Neural cell (in vitro differentiated cells): Measurements from ENCODE around the gene TSPAN1. TPM values are rescaled to one million over a fixed set of nuclear protein-coding genes. Genes with fewer than 3 reads are reported as not detected.

Source experiments
- H2AFZ ChIP-seq: fragments of 200-600, 300-800 bp; sonication (generic), shearing (Covaris generic); 2 replicates; pipeline ENCODE4 v1.6.0; 2014; ENCODE audit warnings: low read depth, mild to moderate bottlenecking, antibody characterized with exemption, low read length, moderate library complexity
- H3F3A ChIP-seq: fragments of 200-600 bp; shearing (Covaris generic); 2 replicates; pipeline ENCODE4 v1.6.1; 2016; ENCODE audit warnings: mild to moderate bottlenecking, moderate library complexity, mixed read lengths, antibody characterized with exemption, low read length; ENCODE audit not compliant: insufficient read depth, poor library complexity, severe bottlenecking
- H3K27ac ChIP-seq: fragments of 200-600, 300-800 bp; sonication (generic), shearing (Covaris generic); 2 replicates; pipeline ENCODE4 v1.5.1; 2014; ENCODE audit warnings: mild to moderate bottlenecking, low read length, moderate library complexity
- H3K27me3 ChIP-seq: fragments of 300-800, 200-600 bp; sonication (generic), shearing (Covaris generic); 2 replicates; pipeline ENCODE4 v1.6.0; 2014; ENCODE audit warnings: mild to moderate bottlenecking, low read depth, low read length, moderate library complexity; ENCODE audit not compliant: insufficient read depth
- H3K36me3 ChIP-seq: fragments of 300-800, 200-600 bp; sonication (generic), shearing (Covaris generic); 2 replicates; pipeline ENCODE4 v1.5.1; 2014; ENCODE audit warnings: mild to moderate bottlenecking, antibody characterized with exemption, low read length, moderate library complexity; ENCODE audit not compliant: insufficient read depth
- H3K4me2 ChIP-seq: fragments of 300-800, 200-600 bp; sonication (generic), shearing (Covaris generic); 2 replicates; pipeline ENCODE4 v1.6.0; 2014; ENCODE audit warnings: mild to moderate bottlenecking, low read length
- H3K4me3 ChIP-seq: fragments of 300-800, 200-600 bp; sonication (generic), shearing (Covaris generic); 2 replicates; pipeline ENCODE4 v1.5.1; 2014; ENCODE audit warnings: mild to moderate bottlenecking, low read length, moderate library complexity
- H3K79me2 ChIP-seq: fragments of 200-600 bp; shearing (Covaris generic); replicated peaks from 2 replicates; pipeline ENCODE4 v1.6.0; 2014; ENCODE audit warnings: mild to moderate bottlenecking, low read length, moderate library complexity; ENCODE audit not compliant: insufficient read depth
- H3K9ac ChIP-seq: fragments of 300-800, 200-600 bp; sonication (generic), shearing (Covaris generic); 2 replicates; pipeline ENCODE4 v1.6.1; 2016; ENCODE audit warnings: mild to moderate bottlenecking, low read length, mixed read lengths
- H3K9me2 ChIP-seq: fragments of 200-600 bp; shearing (Covaris generic); 2 replicates; pipeline ENCODE4 v1.6.1; 2016; ENCODE audit warnings: mild to moderate bottlenecking, low read length, mixed read lengths; ENCODE audit not compliant: insufficient read depth
- H3K9me3 ChIP-seq: fragments of 200-600, 300-800 bp; sonication (generic), shearing (Covaris generic); 2 replicates; pipeline ENCODE4 v1.6.1; 2016; ENCODE audit warnings: mild to moderate bottlenecking, mixed run types, low read length, moderate library complexity, mixed read lengths
- H4K20me1 ChIP-seq: fragments of 200-600 bp; shearing (Covaris generic); 2 replicates; pipeline ENCODE4 v1.6.1; 2016; ENCODE audit warnings: mild to moderate bottlenecking, mixed run types; ENCODE audit not compliant: insufficient read depth
- EP300 ChIP-seq: fragments of 450-650 bp; conservative IDR thresholded peaks from 2 replicates; pipeline ENCODE4 v1.6.1; 2014; ENCODE audit warnings: antibody characterized with exemption, mild to moderate bottlenecking, moderate library complexity; ENCODE audit not compliant: poor library complexity, severe bottlenecking
- EZH2 ChIP-seq: fragments of 200-600, 300-800 bp; shearing (Covaris generic), sonication (generic); IDR thresholded peaks from 2 replicates; pipeline ENCODE4 v1.6.1; 2014; ENCODE audit warnings: antibody characterized with exemption, low read length, borderline replicate concordance, mild to moderate bottlenecking; ENCODE audit not compliant: insufficient read depth, poor library complexity, severe bottlenecking
- MXI1 ChIP-seq: fragments of 450-650 bp; conservative IDR thresholded peaks from 2 replicates; pipeline ENCODE4 v1.6.1; 2014; ENCODE audit warnings: antibody characterized with exemption, mild to moderate bottlenecking; ENCODE audit not compliant: poor library complexity, severe bottlenecking
- POLR2AphosphoS5 ChIP-seq: IDR thresholded peaks from 2 replicates; pipeline ENCODE4 v1.6.1; 2012
- RAD21 ChIP-seq: fragments of 450-650 bp; conservative IDR thresholded peaks from 2 replicates; pipeline ENCODE4 v1.6.1; 2014; ENCODE audit warnings: antibody characterized with exemption, mild to moderate bottlenecking, moderate library complexity
- SMC3 ChIP-seq: fragments of 450-650 bp; conservative IDR thresholded peaks from 2 replicates; pipeline ENCODE4 v1.6.1; 2014; ENCODE audit warnings: antibody characterized with exemption, mild to moderate bottlenecking, moderate library complexity; ENCODE audit not compliant: poor library complexity
- TAF1 ChIP-seq: IDR thresholded peaks from 2 replicates; pipeline ENCODE4 v1.6.1; 2012; ENCODE audit warnings: low read depth
- polyA plus RNA-seq: library from polyadenylated mRNA; depleted of rRNA; stranded (reverse); fragments of >200 nt; gene quantifications from 2 replicates; pipeline ENCODE4 v1.2.3, GENCODE V29; 2014
- TF ChIP-seq, protein P1 (sequence below): IDR thresholded peaks from 2 replicates; pipeline ENCODE4 v1.6.1; 2012; ENCODE audit warnings: borderline replicate concordance
- TF ChIP-seq, protein P2 (sequence below): fragments of 450-650 bp; IDR thresholded peaks from 2 replicates; pipeline ENCODE4 v1.5.1; 2014; ENCODE audit warnings: antibody characterized with exemption, mild to moderate bottlenecking, moderate library complexity; ENCODE audit not compliant: poor library complexity, severe bottlenecking

Gene TSPAN1
- polyA plus RNA-seq, 1 donor from 2014 or later: 0.62 TPM

DNA sequence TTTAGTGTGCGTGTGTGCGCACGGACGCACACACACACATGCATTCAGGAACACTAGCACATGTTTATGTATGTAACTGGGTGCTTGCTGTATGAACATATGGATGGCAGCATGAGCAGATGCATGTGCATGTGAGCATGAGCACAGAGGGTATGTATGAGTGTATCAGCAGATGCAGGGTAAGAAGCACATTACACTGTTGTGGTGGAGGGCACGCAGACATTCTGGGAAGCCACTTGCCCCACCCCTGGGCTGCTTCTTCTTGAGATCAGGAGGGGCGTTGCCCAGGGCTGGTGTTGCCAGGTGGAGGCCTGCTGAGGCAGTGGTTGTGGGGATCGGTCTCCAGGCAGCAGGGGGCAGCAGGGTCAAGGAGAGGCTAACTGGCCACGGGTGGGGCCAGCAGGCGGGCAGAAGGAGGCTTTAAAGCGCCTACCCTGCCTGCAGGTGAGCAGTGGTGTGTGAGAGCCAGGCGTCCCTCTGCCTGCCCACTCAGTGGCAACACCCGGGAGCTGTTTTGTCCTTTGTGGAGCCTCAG, 5.3 kb downstream of the TSPAN1 start:
- Histone ChIP-seq H3K9me2 (no peaks in the 10 kb centered on the region), H2AFZ (no peak overlapping the region), H3K4me3 (no peak overlapping the region), H3K4me2 (no peak overlapping the region), H3K36me3 (no peaks in the 10 kb centered on the region), H3K79me2 (no peaks in the 10 kb centered on the region), H3F3A (no peaks in the 10 kb centered on the region), H3K9ac (peak overlapping the region; percentile 26), H4K20me1 (no peaks in the 10 kb centered on the region), H3K27me3 (no peaks in the 10 kb centered on the region), H3K27ac (no peak overlapping the region), H3K9me3 (no peaks in the 10 kb centered on the region)
- TF ChIP-seq EP300: no peak
- TF ChIP-seq MXI1: no peak
- no peak for TF ChIP-seq TAF1
- TF ChIP-seq POLR2AphosphoS5: no peak
- TF ChIP-seq, protein P1, sequence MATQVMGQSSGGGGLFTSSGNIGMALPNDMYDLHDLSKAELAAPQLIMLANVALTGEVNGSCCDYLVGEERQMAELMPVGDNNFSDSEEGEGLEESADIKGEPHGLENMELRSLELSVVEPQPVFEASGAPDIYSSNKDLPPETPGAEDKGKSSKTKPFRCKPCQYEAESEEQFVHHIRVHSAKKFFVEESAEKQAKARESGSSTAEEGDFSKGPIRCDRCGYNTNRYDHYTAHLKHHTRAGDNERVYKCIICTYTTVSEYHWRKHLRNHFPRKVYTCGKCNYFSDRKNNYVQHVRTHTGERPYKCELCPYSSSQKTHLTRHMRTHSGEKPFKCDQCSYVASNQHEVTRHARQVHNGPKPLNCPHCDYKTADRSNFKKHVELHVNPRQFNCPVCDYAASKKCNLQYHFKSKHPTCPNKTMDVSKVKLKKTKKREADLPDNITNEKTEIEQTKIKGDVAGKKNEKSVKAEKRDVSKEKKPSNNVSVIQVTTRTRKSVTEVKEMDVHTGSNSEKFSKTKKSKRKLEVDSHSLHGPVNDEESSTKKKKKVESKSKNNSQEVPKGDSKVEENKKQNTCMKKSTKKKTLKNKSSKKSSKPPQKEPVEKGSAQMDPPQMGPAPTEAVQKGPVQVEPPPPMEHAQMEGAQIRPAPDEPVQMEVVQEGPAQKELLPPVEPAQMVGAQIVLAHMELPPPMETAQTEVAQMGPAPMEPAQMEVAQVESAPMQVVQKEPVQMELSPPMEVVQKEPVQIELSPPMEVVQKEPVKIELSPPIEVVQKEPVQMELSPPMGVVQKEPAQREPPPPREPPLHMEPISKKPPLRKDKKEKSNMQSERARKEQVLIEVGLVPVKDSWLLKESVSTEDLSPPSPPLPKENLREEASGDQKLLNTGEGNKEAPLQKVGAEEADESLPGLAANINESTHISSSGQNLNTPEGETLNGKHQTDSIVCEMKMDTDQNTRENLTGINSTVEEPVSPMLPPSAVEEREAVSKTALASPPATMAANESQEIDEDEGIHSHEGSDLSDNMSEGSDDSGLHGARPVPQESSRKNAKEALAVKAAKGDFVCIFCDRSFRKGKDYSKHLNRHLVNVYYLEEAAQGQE: no peak
- TF ChIP-seq, protein P2, sequence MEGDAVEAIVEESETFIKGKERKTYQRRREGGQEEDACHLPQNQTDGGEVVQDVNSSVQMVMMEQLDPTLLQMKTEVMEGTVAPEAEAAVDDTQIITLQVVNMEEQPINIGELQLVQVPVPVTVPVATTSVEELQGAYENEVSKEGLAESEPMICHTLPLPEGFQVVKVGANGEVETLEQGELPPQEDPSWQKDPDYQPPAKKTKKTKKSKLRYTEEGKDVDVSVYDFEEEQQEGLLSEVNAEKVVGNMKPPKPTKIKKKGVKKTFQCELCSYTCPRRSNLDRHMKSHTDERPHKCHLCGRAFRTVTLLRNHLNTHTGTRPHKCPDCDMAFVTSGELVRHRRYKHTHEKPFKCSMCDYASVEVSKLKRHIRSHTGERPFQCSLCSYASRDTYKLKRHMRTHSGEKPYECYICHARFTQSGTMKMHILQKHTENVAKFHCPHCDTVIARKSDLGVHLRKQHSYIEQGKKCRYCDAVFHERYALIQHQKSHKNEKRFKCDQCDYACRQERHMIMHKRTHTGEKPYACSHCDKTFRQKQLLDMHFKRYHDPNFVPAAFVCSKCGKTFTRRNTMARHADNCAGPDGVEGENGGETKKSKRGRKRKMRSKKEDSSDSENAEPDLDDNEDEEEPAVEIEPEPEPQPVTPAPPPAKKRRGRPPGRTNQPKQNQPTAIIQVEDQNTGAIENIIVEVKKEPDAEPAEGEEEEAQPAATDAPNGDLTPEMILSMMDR: no peak
- TF ChIP-seq EZH2: no peak

DNA sequence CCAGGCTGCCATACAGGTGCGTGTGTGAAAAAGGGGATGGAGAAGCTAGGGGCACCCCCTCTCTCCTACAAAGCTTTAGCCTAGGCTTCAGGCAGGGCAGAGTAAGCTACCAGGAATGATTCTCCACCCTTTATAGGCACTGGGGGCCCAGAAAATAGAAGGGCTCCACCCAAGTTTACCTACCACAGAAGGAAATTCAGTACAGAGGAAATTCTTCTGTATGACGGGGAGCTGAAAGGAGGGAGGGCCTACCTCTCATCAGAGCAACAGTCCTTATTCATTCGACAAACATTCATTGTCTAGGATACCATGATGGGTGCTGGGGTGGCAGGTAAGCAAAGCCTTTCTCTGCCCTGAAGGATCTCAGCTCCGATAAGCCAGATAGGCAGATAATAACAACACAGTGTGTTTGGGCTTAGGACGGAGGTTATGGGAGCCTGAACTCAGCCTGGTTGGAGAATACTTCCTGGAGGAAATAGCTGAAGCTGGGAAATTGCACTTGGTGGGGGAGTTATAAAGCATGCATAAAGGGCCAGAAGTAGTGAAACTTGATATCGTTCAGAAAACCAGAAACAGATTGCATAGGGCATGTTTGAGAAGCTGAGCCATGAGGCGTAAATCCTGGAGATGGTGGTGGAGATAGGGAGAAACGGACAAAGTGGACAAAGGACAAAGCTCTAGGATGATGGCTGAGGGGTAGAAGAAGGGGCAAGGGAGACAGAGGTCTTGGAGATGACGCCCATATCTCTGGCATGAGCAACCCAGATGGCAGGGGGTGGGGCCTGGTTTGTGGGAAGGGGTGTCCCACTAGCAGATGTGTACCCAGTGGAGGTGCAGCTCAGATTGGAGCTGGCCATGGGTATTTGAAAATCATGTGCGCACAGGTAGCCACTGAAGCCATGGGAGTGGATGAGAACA, 6.7 kb downstream of the TSPAN1 start:
- no peaks in the 10 kb centered on the region for H3K36me3 ChIP-seq
- TF ChIP-seq RAD21 (no peak), TAF1 (no peak), MXI1 (no peak), EP300 (no peak), SMC3 (no peak), POLR2AphosphoS5 (no peak), EZH2 (no peak)
- TF ChIP-seq, protein P2: no peak
- TF ChIP-seq, protein P1: no peak
- no peaks in the 10 kb centered on the region for H3K9me2 ChIP-seq
- H3K9ac ChIP-seq: no peak overlapping the region
- no peak overlapping the region for H3K4me3 ChIP-seq
- H3K9me3 ChIP-seq: no peaks in the 10 kb centered on the region
- H3K27me3 ChIP-seq: no peaks in the 10 kb centered on the region
- no peaks in the 10 kb centered on the region for H3F3A ChIP-seq
- no peaks in the 10 kb centered on the region for H3K79me2 ChIP-seq
- no peak overlapping the region for H3K27ac ChIP-seq
- no peak overlapping the region for H3K4me2 ChIP-seq
- H4K20me1 ChIP-seq: no peaks in the 10 kb centered on the region
- H2AFZ ChIP-seq: no peak overlapping the region
